Upper lobe of left lung (tissue), 4 donors: ENCODE results near the gene MINDY3.

ENCODE experiments used
- POLR2A ChIP-seq, 4 donors: fragments of 450-650 bp; IDR thresholded peaks; one replicate each; pipeline ENCODE4 v1.5.1; 2016 to 2017; ENCODE audit warnings: antibody characterized with exemption in 4 of 4, mild to moderate bottlenecking in 2 of 4
- POLR2AphosphoS5 ChIP-seq, 2 donors: sonication (generic); formaldehyde crosslinking; IDR thresholded peaks; one replicate each; pipeline ENCODE4 v1.5.1; 2017; ENCODE audit warnings: antibody characterized with exemption in 2 of 2
- TF ChIP-seq, protein P1 (sequence below), 6 experiments: fragments of 450-650 bp in 4 of 6; fragments of 200-600 bp in 2 of 6; sonication (generic) in 2 of 6; IDR thresholded peaks; one replicate each; pipeline ENCODE4 v1.5.1; 2016 to 2019; ENCODE audit warnings: antibody characterized with exemption in 6 of 6

DNA sequence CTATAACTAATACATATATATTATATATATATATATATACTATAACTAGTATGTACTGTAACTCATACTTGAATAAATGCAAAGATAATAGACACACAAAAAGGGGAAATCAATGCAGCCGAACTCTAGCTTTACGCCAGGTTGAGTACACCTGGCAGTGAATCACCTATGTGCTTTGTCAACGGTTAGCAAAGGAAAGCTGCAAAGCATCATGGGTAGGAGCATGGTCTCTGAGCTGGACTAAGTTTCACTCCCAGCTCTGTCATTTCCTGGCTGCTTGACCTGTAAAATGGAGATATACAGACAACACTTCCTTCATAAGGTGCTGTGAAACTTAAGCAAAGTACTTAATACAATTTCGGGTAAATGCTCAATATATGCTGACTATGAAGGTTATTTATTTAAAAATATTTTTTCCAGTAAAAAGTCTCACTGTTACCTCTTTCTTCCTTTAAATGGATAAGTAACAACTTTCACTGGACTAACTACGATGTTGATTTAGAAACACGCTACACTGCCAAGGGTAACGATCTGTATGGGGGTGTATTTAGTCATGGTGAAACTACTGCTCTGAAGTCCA lies 78.8 kb downstream of the MINDY3 start:
- TF ChIP-seq POLR2AphosphoS5 (IDR thresholded peaks at IDR 0.05) (no peak), POLR2A (IDR thresholded peaks at IDR 0.05) (no peak)
- TF ChIP-seq, protein P1, sequence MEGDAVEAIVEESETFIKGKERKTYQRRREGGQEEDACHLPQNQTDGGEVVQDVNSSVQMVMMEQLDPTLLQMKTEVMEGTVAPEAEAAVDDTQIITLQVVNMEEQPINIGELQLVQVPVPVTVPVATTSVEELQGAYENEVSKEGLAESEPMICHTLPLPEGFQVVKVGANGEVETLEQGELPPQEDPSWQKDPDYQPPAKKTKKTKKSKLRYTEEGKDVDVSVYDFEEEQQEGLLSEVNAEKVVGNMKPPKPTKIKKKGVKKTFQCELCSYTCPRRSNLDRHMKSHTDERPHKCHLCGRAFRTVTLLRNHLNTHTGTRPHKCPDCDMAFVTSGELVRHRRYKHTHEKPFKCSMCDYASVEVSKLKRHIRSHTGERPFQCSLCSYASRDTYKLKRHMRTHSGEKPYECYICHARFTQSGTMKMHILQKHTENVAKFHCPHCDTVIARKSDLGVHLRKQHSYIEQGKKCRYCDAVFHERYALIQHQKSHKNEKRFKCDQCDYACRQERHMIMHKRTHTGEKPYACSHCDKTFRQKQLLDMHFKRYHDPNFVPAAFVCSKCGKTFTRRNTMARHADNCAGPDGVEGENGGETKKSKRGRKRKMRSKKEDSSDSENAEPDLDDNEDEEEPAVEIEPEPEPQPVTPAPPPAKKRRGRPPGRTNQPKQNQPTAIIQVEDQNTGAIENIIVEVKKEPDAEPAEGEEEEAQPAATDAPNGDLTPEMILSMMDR (IDR thresholded peaks at IDR 0.05): no peak
